Stimulated activated CD4-positive, alpha-beta T cell treated with anti-CD3 and anti-CD28 coated beads, Interleukin-12 subunit alpha, Interleukin-12 subunit beta, amount 100 ng/mL, for 4 hours (primary cell): ENCODE data around the gene SLC25A44.
A peak's percentile ranks its signal among the peaks of the same experiment; 100 is the strongest.

ENCODE experiments used
- DNase-seq: peaks from one replicate; pipeline ENCODE4 v3.0.0-alpha.2; 2020

Gene SLC25A44, protein sequence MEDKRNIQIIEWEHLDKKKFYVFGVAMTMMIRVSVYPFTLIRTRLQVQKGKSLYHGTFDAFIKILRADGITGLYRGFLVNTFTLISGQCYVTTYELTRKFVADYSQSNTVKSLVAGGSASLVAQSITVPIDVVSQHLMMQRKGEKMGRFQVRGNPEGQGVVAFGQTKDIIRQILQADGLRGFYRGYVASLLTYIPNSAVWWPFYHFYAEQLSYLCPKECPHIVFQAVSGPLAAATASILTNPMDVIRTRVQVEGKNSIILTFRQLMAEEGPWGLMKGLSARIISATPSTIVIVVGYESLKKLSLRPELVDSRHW

DNA sequence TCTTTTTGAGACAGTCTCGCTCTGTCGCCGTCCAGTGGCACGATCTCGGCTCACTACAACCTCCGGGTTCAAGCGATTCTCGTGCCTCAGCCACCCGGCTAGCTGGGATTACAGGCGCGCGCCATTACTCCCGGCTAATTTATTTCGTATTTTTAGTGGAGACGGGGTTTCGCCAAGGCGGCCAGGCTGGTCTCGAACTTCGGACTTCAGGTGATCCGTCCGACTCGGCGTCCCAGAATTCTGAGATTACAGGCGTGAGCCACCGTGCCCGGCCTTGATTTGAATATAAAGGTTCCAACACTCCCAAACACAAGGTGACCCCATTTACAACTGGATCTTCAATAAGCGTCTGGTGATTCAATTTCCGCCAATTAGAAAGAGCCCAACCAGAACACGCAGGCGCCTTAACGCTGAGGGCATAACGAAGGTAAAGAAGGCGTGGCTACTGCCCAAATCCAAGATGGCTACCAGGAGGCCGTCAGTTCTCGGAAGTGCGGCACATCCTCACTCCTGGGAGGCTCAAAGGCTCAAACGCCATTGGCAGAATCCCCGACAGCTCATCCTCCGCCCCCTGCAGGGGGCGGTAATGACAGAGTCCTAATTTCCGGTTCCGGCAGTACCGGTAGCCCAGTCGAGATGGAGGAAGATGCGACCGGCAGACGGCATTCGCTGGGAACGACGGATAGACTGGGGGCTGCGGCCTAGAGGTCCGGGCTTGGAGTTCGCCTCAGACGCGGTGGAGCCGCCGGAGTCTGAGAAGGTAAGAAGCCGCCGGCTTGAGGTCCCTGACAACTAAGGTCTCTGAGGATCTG lies at the start of gene SLC25A44:
Gene SLC25A44 (plus strand): TSS at position 617 of the 812 bp plus-strand sequence. CDS start 5,744 bp downstream, outside the sequence.
- peak; percentile 91 for DNase-seq

DNA sequence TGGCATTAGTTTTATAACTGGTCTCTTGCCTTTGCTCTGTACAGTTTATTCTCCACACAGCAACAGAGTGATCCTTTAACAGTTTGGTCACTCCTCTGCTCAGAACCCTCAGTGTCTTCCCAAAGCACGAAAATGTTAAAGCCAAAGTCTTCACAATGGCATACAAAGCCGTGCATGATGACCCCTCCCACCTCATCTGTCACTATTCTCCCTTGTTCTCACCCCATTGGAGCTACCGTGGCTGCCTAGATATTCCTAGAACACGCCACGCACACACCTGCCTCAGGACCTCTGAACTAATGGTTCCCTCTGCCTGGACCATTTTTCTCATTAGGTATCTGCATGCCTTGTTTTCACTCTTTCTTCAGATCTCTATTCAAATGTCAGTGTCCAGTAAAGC lies 49.2 kb upstream of the SLC25A44 start:
- DNase-seq: no peak

DNA sequence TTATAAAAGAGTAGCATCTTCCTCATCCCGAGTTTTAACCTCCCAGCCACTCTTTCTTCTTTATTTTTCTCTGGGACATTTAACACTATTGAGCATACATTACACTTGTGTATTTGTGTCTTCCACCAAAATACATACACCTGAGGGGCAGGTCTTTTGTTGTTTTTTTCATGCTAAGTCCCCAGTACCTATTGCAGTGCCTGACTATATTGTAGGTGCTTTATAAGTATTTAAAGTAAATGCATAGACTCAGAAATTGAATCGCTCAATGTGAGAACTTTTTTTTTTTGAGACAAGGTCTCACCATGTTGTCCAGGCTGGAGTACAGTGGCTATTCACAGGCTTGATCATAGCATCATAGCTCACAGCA lies 48.3 kb upstream of the SLC25A44 start:
- DNase-seq: no peak

DNA sequence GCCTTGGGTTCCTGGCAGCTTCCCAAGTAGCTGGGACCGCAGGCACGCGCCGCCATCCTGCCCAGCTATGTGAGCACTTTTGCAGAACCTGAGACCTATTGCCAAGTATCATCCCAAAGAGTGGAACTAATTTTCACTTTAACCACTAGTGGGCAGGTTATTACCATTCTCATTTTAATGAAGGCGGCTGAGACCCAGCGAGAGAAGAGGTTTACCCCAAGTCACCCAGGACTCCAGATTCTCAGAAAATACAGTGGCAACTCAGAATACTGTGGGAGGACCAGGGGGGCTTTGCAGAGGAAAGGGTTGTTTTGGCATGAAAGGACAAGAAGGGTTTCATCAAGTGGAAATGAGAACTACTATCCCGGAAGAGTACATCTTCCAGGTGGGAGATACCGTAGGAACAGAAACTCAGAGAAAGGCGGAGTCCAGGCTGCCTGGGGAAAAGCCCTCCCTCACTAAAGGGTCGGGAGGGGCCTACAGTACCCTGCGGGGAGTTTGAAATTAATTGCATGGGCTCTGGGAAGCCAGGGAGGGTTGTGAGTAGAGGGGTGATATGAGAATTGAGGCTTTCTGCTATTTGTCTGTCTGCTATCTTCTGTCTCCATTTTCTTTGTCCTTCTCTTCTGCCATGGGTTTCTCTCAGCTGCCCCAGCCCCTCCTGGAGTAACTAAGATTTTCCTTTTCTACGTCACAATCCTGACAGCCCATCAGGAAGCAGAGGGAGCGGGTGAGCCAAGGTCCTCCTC lies 47.7 kb upstream of the SLC25A44 start:
- peak; percentile 32 for DNase-seq

DNA sequence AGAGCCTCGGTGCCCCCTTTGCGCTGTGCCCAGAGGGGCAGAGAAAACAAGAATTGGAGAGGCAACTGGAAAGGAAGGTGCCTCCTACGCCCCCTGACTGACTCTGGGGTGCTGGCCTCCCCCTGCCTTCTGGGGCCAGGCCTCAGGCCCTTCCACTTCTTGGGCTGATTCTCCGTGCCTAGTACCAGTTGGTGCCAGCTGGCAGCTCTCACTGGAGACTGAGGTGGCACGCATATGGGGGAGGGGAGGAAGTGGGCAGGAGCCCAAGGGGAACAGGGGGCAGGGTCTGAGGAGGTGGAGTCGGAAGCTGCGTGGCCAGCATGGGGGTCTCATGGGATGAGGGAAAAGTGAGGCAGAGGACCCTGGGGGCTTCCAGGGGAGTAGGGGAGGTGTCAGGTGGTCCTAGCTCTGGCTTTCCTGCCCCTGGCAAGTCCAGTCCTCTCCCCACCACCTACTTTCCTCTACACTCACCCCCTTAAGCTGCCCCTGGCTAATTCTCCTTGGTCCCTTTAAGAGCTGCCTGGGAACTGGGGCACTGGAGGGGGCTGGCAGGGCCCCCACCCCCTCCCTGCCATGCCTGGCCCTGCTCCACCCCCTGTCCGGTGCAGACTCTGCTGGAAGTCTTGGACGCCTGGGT lies 47.0 kb upstream of the SLC25A44 start:
- no peak for DNase-seq

DNA sequence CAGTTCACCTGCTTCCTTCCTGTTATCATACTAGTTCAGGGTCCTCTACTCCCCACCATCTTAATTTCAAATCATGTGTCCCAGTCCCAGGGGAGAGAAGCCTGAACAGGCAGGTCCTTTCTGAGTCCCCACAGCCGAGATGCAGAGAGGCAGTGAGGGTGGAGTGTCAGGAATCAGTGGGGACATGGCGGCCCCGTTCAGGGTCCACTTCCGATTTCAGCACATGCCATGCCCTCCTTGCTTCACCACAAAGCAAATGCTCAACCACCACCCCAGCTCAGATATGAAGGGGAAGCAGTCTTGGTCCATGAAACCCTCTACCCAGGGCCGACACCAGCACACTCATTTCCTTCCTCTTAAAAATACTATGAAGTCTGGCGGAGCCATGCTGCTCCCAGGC lies 45.7 kb upstream of the SLC25A44 start:
- no peak for DNase-seq

DNA sequence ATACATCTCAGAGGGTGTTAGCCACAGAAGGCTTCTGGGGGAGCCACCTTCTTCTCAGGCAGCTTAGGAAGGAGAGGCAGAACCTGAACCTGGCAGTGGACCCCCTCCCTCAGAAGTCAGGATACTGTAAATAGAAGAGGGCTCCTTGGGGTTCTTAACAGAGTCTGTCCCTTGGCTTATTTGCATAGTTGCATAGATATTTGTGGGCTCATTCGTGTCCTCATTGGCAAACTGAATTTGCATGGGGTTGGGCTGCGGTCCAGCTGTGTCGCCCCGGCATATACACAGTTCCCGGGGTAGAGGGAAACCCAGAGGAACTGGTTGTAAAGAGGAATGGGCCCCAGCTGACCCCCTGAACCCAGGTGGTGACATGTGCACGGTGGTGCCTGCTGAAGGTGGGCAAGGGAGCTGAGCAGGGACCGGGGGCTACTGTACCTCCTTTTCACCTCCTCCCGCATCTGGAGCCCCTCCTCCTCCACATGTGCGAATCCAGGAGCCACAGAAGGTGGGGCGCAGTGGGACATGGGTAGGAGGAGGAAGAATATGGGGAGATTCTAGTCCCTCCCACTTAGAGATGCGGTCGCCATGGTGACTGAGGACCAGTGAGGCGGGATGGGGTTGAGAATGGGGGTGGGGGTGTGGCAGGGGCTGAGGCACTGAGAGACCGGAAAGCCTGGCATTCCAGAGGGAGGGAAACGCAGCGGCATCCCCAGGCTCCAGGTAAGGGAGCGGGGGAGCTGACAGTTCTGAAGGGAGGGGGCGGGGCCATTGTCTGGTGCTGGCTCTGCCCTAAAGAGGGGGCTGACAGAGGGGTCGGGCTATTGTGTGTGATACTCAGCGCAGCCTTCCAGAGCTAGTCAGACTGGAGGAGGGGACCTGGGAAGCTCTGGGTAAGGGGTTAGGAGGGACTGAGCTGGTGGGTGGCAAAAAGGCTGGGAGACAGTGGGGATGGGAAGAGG lies 44.3 kb upstream of the SLC25A44 start:
- no peak for DNase-seq

DNA sequence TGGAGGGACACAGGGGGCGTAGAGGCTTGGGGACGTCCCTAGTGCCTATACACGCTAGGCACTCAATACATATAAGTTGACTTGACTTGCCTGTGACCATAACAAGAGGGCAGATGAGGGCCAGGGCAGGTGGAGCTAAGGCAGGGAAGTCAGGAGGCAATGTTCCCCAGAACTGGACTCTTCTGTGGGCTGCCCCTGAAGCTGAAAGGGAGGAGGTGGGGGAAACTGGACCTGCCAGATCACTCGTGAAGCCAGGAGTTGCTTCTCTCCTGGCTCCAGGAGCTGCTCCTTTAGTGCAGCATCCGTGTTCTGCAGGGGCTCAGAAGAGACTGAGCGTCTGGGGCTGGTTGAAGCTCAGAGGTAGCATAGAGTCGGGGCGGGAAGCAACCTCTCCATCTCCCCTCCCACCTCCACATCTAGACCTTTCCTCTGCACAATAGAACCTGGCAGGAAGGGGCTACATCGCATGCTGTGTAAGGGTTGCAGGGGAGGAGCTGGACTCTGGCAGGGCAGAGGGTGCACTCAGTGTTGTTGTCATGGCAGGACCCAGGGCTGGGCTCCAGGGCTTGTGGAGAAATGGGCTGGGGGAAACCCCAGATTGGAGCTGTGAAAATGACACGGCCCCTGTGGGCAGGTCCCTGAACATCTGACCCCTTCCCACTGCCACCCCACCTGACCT lies 43.4 kb upstream of the SLC25A44 start:
- no peak for DNase-seq

DNA sequence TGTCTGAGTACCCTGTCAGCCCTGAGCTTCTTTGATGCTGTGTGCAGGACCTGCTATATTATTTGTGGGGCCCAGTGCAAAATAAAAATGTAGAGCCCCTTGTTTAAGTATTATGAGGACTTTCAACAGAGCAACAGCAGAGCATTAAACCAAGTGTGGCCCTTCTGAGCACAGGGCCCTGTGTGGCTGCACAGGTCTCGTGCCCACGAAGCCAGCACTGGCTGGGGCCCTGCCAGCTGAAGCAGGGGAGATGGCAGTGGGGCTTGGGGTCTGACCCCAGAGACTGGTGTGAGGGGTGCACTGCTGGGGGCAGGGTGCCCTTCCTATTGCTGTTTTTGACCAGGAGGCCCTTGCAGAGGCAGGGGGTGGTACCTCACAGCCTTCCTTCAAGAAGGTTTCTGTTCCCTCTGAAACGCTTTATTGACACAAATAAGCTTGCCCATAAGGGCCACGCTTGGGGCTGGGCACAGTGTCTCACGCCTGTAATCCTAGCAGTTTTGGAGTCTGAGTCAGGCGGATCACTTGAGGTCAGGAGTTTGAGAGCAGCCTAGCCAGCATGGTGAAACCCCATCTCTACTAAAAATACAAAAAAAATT lies 42.7 kb upstream of the SLC25A44 start:
- no peak for DNase-seq

DNA sequence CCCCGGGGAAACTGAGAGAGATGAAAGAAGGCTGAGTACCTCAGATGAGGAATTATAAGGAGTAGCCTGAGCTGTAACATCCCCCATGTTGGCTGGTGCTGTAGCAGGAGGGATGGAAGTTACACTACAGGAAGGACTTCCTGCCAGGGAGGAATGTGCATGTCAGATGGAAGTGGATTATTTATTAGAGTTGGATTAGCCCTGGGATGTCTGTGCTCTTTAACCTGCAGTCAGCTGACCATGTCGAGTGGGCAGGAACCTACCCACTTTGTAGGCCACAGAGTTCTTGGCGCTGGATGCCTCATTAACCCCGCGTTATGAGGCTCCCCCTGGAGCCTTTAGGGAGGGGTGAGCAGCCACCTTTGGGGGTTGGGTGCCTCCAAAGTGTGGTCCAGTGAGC lies 41.3 kb upstream of the SLC25A44 start:
- DNase-seq: no peak

DNA sequence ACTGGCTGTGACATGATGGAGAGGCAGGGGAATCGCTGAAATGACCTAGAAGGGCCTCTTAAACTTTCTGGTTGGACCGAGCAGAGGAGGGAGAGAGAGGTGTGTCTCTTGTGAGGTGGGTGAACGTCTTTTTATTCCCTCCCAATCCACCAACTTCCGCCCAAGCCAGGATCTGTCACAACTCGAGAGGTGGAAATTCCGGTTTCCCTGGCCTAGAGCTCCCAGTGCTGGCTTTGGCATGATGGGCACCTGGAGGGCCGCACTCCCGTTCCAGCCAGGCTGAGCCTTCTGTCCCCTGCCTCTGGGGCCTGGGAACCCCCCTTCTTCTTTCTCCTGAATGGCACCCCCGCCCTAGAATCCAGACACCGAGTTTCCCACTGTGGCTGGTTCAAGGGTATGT lies 40.5 kb upstream of the SLC25A44 start, which contains the start of gene SEMA4A:
Gene SEMA4A (plus strand): TSS at position 224 of the 400 bp plus-strand sequence. CDS start 994 bp downstream, outside the sequence.
- no peak for DNase-seq

DNA sequence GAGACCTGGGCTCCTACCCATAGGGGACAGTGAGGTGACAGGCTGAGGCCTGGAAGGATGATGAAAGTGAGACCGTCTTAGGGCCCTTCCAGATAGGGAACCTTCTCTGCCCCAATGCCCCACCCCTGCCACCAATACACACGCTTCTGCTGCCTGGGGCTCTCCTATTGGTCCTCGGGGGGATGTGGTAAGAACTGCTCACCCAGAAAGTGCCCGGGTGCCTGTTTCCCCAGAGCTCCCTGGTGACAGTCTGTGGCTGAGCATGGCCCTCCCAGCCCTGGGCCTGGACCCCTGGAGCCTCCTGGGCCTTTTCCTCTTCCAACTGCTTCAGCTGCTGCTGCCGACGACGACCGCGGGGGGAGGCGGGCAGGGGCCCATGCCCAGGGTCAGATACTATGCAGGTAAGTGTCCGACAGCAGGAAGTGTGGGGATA lies 39.6 kb upstream of the SLC25A44 start:
- no peak for DNase-seq

DNA sequence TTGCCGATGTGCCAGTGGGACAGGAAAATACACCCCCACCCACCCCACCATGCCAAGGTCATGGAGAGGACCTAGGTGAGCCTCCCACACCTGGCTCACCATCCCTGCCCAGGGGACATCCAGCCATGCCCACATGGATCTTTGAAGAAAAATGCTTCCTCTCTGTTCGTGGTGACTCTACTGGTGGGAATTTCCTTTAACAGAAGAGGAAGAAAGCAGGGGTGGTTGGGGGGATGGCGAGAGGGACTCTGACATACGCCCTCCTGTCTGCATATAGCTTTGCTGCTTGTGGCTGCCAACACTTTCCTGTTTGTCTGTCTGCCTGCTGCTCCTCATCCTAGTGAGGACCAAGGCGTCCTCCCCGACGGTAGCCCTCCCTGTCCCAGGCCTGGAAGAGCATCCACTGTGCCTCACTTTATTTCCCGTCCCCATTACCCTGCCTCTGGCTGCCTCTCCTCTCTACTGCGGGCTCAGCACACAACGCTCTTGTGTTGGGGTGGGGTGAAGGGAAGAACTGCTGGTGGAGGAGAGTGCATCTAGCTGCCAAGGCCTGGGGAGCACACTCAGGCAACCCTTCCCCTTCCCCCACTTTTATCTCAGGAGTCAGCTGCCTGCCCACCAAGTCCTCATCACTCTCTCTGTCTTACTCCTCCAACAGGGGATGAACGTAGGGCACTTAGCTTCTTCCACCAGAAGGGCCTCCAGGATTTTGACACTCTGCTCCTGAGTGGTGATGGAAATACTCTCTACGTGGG lies 38.0 kb upstream of the SLC25A44 start:
- DNase-seq: no peak

DNA sequence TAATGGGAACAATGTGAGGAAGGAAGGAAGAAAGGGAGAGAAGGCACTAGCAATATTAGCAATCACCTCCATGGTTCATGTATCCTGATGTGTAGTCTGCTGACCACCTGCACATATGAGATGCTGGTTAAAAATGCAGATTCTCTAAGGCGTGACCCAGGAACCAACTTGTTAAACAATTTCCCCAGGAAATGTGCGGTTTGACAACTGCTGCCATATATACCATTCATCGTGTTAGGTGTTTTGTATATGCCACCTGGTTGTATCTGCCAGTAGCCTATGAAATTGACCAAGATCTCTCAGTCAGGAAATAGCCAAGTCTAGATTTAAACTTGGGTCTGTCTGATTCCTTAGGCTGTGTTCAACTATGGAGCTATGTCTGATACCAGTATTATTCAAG lies 36.4 kb upstream of the SLC25A44 start:
- DNase-seq: no peak

DNA sequence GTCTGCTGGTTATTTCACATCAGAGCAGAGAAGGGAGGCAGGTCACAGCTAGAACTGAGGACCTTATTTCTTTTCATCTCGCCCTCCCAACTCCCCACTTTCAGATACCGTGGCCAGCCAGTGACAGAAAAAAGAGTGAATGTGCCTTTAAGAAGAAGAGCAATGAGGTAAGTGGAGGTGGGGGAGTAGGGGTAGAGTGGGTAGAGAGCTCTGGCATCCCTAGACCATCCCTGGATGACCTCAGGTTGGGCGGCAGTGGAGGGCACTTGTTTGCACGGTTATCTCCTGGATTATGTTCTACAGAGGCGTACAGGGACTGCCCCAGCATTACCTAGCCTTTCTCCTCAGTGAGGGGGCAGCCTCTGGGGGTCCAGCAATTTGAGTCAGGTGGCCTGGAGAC lies 35.9 kb upstream of the SLC25A44 start:
- no peak for DNase-seq

DNA sequence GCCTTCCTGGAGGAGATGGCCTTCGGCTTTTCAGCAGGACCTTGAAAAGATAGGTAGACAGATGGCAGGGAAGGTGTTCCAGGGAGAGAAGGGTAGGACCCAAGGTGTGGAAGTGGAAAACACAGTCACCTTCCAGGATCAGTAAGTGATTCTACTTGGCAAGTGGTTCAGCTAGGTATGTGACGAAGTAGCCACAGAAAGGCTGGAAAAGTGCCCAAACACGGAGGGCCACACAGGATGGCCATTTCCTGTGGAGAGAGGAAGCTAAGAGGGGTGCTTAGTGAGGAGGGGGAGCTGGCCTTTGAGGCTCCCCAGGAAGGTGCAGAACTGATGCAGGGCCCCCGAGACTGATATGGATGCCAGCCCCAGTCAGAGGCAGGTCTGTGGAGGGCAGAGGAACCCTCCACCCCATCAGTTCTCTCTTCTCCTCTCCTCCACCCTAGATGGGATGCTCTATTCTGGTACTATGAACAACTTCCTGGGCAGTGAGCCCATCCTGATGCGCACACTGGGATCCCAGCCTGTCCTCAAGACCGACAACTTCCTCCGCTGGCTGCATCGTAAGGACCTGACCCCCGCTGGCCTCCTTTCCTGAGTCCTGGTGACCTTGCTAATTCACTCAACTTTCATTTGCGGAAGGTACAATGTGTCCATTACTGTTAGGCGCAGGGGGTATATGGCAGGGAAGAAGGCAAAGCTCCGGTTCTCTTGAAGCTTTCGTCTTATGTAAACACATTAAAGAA lies 33.7 kb upstream of the SLC25A44 start:
- DNase-seq: no peak

DNA sequence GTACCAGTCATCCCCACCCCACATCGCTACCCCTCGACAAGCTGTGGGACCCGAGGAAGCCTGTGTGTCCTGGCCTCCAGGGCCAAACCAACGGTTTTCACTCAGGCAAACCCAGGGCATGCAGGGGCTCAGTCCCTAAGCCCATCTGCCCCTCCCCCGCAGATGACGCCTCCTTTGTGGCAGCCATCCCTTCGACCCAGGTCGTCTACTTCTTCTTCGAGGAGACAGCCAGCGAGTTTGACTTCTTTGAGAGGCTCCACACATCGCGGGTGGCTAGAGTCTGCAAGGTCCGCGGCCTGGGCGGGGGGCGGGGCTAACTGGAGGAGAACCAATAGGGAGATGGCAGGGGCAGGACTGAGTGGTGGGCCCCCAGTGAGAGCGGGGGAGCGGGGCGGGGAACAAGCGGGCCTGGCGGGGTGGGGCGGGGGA lies 33.1 kb upstream of the SLC25A44 start:
- peak; percentile 80 for DNase-seq

DNA sequence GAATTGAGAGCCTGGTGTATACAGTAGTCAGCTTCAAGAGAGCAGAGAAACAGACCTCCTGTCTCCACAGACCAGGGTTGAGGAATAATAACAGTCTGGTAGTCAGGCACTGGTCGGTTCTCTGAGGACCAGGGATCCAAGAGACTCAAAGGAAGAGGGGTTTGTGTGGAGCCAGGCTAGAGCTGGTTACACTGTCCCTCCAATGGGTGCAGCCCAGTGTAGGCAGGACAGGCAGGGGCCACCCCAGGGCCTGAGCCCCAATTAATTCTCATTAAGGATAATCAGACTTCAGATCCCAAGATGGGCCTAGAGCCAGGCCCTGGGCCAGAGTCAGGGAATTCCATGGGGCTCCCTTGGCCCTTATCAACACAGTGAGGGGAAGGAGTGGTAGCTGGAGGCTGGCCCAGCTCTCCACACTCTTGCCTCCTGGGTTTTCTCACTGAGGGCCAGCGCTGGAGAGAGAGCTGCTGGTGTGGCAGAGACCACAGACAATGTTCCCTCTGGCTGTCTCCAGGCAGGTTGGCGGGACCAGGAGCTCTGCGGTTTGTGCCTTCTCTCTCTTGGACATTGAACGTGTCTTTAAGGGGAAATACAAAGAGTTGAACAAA lies 31.4 kb upstream of the SLC25A44 start:
- DNase-seq: no peak

DNA sequence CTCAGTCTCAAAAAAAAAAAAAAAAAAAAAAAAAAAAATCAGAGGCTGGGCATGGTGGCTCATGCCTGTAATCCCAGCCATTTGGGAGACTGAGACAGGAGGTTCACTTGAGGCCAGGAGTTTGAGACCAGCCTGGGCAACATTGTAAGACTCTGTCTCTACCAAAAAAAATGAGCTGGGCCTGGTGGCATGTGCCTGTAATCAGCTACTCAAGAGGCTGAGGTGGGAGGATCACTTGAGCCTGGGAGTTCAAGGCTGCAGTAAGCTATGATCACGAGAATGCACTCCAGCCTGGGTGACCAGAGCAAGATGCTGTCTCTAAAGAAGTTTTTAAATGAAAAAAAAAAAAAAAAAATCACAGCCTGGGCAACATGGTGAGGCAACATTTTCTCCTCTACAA lies 30.2 kb upstream of the SLC25A44 start:
- DNase-seq: no peak
